Raji (cell line): ENCODE results near the gene EHMT1.

ENCODE experiments used
- POLR2A ChIP-seq: IDR thresholded peaks from 2 replicates; pipeline ENCODE4 v1.6.1; 2011; ENCODE audit warnings: low read depth, low read length, control low read depth; ENCODE audit not compliant: insufficient read depth

The EHMT1 gene

DNA sequence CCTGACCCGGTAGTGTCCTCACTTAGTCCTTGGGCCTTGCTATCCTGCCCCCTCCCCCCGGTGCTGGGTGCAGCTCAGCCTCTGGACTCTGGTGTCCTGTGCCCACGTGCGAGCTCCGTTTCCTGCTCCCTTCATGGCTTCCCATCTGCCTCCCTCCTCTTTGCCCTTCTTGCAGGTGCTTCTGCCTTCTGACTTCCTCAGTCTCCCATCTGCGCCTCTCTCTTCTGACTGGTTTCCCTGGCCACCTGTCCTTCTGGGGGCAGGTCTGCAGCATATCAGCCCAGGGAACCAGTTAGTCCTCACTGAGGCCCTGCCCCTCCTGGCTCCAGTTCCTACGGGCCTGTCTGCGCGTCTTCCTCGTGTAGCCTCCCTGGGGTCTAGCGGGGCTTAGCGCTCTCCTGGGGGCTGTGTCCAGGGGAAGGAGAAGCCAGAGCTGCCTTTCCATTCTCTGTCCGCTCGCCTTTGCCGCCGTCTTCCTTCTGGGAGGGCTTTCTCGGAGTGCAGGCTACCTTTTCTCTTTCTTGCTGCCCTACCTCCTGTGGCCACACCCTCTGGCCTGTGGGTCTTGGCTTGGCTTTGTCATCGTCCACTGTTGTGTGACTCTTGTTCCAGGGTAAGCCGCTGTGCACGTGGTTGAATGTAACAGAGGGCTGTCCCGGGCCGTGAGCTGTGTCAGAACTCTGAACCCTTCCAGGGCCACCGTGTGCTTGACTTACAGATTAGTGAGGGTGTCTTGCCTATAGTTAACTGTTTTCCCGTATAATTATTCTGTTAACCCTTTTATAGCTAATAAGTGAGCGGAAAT lies 51.8 kb downstream of the EHMT1 start:
- no peak for TF ChIP-seq POLR2A

DNA sequence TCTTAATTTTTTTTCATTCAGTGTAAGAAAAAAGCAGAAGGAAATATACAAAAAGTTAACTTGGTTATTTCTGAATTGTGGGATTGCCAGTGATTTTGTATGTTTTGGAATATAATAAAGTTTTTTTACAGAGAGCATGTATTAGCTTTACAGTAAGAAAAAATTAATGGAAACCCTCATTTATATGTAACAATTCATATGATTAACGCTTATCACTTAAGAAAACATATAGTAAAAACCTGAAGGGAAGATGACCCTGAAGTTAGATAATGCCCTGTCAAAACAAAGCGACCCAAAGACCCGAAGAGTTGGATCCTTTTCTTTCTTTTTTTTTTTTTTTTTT lies 52.4 kb downstream of the EHMT1 start:
- TF ChIP-seq POLR2A: no peak

DNA sequence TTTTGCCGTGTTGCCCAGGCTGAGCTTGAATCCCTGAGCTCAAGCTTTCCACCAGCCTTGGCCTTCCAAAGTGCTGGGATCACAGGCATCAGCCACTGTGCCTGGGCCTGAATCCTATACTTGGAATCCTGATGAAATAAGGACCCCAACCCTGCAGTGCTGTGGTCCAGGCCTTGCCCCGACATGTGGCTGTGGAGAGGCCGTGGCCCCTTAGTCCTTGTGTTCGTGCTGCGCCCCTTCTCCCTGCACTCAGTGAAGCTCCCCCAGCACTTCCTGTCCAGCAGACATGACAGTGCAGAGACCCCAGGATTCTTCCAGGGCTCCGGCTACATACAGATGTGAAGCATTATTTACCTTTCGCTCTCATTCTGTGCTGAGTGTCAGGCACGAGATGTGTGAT lies 52.9 kb downstream of the EHMT1 start:
- TF ChIP-seq POLR2A: no peak

DNA sequence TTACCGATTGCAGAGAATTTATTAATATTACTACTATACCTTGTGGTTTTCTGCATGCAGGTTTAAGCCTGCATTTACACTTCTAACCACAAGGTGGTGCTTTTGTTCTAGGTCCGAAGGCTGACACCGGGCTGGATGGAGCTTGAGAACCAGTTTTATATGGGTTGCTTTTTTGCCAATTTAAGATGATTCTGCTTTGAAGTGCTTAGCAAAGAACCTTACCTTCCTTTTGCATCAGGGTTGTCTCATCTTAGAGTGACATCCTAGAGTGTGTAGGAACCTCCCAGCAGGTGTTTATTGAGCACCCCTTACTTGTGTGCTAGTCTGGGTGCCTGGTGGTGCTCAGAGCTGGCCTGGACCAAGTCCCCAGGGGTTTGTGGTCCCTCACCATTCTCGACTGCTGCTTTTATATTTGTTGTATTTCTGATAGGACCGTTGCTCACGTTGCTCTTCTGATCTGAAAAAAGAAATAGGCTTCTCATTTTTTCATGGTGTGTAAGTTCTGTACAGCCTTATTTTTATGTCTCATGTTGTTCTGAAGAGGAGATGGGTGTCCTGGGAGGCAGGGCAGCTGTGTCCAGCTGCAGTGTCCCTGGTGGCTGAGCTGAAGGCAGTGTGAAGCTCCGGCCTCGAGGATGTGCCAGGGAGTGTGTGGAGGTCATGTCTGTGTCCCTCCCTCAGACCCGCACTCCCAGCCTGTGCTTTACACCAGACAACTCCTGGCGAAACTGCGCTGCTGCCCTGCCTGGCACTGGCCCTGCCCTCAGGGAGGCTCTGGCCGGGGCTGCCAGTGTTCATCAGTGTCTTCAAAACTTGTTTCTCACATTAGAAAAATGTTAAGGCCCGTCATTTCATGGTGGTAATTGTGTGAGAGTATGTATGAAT lies 54.3 kb downstream of the EHMT1 start:
- no peak for TF ChIP-seq POLR2A

GRCh38 chr9:137673886-137674285 lies 55.1 kb downstream of the EHMT1 start:
- no peak for TF ChIP-seq POLR2A

DNA sequence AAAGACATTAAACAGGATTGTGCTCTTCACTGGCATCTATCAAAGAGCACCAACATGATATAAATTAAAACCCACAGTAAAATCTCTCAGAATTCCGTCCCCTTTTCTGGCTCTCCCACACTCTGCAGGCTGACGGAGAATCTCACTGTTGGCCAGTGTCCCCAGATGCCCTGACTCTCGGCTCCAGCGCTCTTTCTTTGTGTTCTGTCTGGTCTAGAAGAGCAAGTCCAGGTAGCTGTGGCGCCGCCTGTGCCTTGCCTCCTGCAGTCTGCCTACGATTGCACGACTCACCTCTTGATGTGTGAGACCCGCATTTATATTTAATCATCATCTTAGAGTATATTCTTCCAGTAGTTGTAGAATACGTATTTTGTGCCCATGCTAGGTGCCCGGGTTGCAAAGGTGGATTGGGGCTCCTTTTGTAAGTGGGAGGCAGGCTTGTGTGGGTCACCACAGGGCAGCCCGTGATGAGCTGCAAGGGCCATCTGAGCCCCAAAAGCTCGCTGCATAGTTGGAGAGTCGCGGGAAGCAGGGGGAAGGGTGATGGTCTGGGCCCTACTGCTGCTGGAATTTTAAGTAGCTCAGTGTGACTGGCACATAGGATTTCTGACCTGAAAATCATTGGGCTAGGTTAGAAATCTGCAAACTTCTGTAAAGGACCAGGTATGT lies 55.6 kb downstream of the EHMT1 start:
- no peak for TF ChIP-seq POLR2A

DNA sequence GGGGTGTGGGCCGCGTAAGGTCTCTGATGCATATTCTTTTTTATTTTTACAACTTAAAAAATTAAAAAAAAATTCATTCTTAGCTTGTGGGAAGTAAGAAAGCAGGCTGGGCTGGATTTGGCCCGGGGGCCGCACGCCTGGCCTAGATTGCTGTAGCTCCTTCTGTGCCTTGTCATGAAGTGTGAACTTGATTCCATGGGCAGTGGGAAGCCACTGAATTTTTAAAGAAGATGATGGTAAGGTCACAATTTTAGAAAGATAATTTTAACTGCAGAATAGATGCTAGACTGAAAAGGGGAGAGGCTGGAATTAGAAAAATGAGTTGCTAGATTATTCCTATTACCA lies 56.1 kb downstream of the EHMT1 start:
- no peak for TF ChIP-seq POLR2A

DNA sequence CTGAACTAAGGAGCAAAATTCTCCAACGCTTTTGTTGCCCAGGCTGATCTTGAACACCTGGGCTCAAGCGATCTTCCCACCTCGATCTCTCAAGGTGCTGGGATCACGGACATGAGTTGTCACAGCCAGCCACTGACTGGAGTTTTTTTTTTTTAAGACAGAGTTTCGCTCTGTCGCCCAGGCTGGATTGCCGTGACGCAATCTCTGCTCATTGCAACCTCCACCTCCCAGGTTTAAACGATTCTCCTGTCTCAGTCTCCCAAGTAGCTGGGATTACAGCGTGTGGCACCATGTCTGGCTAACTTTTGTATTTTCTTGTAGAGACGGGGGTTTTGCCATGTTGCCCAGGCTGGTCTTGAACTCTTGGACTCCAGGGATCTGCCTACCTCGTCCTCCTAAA lies 58.2 kb downstream of the EHMT1 start:
- TF ChIP-seq POLR2A: no peak

DNA sequence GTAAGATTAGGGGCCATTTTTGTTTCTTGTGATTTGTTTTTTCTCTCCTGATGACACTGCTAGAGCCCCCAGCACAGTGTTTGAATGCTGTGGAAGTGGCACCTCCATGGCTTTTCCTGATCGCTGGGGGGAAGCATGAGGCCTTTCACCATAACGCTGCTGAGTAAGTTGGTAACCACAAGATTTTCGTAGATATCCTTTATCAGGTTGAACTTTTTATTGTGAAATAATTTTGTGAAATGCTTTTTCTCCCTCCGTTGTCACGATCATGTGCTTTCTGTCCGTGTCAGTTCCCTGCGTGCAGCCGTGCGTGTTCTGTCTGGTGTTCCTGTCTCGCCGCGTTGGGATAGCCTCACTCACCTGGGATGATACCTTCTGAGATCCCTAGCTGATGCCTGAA lies 59.4 kb downstream of the EHMT1 start:
- TF ChIP-seq POLR2A: no peak

DNA sequence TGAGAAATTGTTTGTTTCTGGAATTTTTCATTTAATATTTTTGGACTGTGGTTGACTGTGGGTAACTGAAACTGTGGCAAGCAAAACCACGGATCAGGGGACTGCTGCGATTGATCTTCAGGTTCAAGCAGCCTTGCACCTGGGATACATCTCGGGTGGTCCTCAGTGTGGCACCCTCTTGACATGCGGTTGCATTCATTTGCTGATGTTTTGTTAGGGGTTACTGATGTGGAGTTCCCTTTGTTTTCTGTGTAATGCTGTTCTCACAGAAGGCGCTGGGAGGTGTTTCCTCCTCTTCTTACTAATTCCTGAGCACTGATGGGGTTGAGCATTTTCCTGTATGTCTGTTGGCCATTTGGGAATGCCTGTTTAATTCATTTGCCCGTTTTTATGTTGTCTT lies 60.4 kb downstream of the EHMT1 start:
- no peak for TF ChIP-seq POLR2A

DNA sequence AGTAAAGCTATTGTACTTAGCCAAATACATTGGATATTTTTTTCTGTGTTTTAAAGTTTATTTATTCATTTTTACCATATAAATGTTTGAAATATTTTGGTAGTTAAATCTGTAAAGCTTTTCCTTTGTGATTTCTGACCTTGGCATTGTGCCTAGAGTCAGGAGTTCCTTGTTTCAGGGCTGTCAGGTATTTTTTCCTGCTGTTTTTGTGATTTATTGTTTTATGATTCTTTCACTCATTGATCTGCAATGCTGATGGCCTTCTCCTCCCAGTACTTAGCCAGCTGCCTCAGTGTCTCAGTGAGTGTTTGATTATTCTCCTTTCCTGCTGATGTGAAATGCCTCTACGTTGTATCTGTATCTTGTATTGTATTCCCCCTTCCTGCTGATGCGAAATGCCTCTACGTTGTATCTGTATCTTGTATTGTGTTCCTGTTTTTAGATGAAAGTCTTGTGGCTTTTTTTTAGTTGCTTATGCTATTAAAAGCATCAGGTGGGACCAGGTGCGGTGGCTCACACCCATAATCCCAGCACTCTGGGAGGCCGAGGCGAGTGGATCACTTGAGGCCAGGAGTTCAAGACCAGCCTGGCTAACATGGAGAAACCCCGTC lies 61.0 kb downstream of the EHMT1 start:
- no peak for TF ChIP-seq POLR2A

GRCh38 chr9:137680444-137681358 lies 61.9 kb downstream of the EHMT1 start:
- no peak for TF ChIP-seq POLR2A

DNA sequence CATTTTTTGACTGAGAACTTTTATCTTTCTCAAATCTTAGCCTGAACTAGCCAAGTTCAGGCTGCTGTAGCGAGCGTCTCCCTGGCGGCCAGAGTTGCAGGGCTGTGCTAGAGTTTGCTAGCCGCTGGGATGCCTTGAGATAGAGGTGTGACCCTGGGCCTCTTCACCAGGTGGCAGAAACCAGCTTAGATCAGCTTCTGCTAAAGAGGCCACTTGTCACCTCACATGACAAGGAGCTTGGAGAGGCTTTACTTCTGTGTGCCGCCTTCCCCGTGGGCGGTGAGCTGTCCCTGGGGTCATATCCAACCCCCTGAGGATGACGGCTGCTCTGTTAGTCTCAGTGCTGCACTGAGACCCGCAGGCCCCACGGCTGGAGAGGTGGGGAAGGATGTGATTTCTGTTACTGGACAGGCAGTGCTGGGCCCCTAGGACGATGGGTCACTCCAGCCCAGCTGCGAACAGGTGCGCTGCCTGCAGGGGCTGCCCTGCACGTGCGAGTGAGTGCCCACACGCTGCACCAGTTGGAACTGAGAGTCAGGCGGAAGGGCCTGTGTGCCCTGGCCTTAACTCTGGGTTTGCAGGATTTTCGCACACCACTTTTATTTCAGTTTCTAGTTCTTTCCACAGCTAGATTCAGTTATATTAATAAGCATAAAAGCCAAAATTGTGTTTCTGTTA lies 63.8 kb downstream of the EHMT1 start:
- no peak for TF ChIP-seq POLR2A
